ENCODE measurements around the gene TRIM37.

TRIM37 gene

GRCh38 chr17:59131131-59131530, 24.5 kb upstream of the TRIM37 start:
- TF ChIP-seq CTCF (IDR thresholded peaks at IDR 0.05) = no peak
- no peak overlapping the region for H3K4me3 ChIP-seq
- DNase-seq (ENCODE audit: low spot score) = no peak
- no peak overlapping the region for H3K27ac ChIP-seq

DNA sequence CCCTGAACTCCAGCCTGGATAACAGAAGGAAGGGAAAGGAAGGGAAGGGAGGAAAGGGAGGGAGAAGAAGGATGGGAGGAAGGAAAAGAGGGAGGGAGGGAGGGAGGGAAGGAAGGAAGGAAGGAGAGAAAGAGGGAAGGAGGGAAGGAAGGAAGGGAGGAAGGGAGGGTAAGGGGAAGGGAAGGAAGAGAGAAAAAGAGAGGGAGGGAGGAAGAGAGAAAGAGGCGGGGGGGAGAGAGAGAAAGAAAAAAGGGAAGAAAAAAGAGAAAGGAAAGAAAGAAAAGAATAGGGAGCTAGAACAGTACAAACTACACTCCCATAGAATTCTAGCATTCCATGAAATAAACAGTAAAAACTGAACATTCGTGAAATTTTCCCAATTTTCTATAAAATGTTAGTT, 23.1 kb upstream of the TRIM37 start:
- no peak for TF ChIP-seq CTCF (IDR thresholded peaks at IDR 0.05)
- Histone ChIP-seq H3K27ac (no peak overlapping the region), H3K4me3 (no peak overlapping the region)
- DNase-seq (ENCODE audit: low spot score) = no peak

- no peak overlapping the region for H3K27ac ChIP-seq
- no peak overlapping the region for H3K4me3 ChIP-seq
- DNase-seq (ENCODE audit: low spot score) = no peak
- no peak for TF ChIP-seq CTCF (IDR thresholded peaks at IDR 0.05)
Observed at GRCh38 chr17:59126809-59127417, 20.2 kb upstream of the TRIM37 start.

- TF ChIP-seq CTCF (IDR thresholded peaks at IDR 0.05) = no peak
- no peak overlapping the region for H3K27ac ChIP-seq
- no peak for DNase-seq (ENCODE audit: low spot score)
- no peak overlapping the region for H3K4me3 ChIP-seq
Observed at GRCh38 chr17:59124665-59125064, 18.0 kb upstream of the TRIM37 start.

GRCh38 chr17:59121901-59122480, 15.3 kb upstream of the TRIM37 start:
- no peak overlapping the region for H3K4me3 ChIP-seq
- DNase-seq (ENCODE audit: low spot score) = no peak
- no peak for TF ChIP-seq CTCF (IDR thresholded peaks at IDR 0.05)
- no peak overlapping the region for H3K27ac ChIP-seq

GRCh38 chr17:59115474-59115873, 8.8 kb upstream of the TRIM37 start:
- no peak for DNase-seq (ENCODE audit: low spot score)
- H3K27ac ChIP-seq = no peak overlapping the region
- no peak overlapping the region for H3K4me3 ChIP-seq
- no peak for TF ChIP-seq CTCF (IDR thresholded peaks at IDR 0.05)

DNA sequence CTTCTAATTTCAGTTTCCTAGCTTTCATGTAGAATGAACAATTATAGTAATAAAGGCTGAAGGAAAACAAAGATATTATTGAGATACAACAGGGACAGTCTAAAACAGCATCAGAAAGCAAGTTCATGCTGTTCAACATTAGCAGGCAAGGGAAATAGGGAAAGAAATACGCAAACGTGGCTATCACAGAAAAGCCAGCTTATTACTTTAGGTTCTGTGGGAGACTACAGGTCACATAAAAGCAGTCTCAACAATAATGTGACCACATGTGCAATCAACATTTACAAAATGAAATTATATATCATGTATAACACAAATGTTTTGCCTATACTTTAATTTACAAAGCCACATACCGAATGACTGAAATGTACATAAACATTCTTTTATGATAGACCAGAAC, 4.9 kb upstream of the TRIM37 start:
- no peak for DNase-seq (ENCODE audit: low spot score)
- Histone ChIP-seq H3K27ac (no peak overlapping the region), H3K4me3 (no peak overlapping the region)
- TF ChIP-seq CTCF (IDR thresholded peaks at IDR 0.05) = no peak
